ENCODE data around the gene RNPS1.
A peak's percentile ranks its signal among the peaks of the same experiment; 100 is the strongest.
"Not testable (repeated sequence)": the region's sequence is repeated elsewhere in the genome, so short reads cannot be mapped to it uniquely, and the experiment has no call there.

RNPS1 gene

GRCh38 chr16:2270588-2271470 is 2.9 kb upstream of the RNPS1 start:
- Histone ChIP-seq H3K9me3 (ENCODE audit: insufficient read depth, low read depth, low read length) (no peaks in the 10 kb centered on the region), H3K36me3 (ENCODE audit: insufficient read depth, low read length) (peaks cover 4% of the 10 kb centered on the region), H3K4me3 (ENCODE audit: low read length) (no peak overlapping the region), H3K4me1 (ENCODE audit: insufficient read depth, low read length) (0 out of 2 replicates have a peak, but pooled peaks cover 6% of the 10 kb centered on the region), H3K9ac (ENCODE audit: low read depth, low read length) (no peak overlapping the region), H3K27ac (ENCODE audit: low read depth, low read length) (no peak overlapping the region), H3K27me3 (ENCODE audit: insufficient read depth, low read length) (no peaks in the 10 kb centered on the region)
- WGBS: 83% methylated on average over 15 of the region's 15 CpGs

DNA sequence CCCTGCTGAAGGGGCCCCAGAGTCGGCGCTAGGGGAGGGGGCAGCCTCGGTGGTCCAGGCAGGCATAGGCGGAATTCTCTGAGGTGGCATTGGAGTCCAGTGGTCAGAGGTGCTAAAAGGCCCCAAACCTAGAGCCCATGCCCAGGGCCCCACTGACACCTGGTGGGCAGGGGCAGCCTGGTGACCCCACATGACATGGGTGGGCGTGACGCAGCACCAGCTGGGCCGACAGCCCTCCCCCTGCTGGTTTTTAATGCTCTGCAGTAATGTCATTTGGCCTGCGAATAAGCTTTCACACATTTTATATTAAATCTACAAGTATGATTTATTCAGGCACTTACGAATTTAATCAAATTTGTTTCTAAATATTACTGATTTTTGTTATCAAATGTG is 2.1 kb upstream of the RNPS1 start:
- H3K4me3 ChIP-seq (ENCODE audit: low read length): no peak overlapping the region
- H3K27me3 ChIP-seq (ENCODE audit: insufficient read depth, low read length): no peaks in the 10 kb centered on the region
- WGBS: 89% methylated on average over 8 of the region's 9 CpGs
- H3K27ac ChIP-seq (ENCODE audit: low read depth, low read length): no peak overlapping the region
- peaks cover 9% of the 10 kb centered on the region for H3K36me3 ChIP-seq (ENCODE audit: insufficient read depth, low read length)
- no peak overlapping the region for H3K9ac ChIP-seq (ENCODE audit: low read depth, low read length)
- H3K4me1 ChIP-seq (ENCODE audit: insufficient read depth, low read length): 0 out of 2 replicates have a peak, but pooled peaks cover 12% of the 10 kb centered on the region
- no peaks in the 10 kb centered on the region for H3K9me3 ChIP-seq (ENCODE audit: insufficient read depth, low read depth, low read length)

DNA sequence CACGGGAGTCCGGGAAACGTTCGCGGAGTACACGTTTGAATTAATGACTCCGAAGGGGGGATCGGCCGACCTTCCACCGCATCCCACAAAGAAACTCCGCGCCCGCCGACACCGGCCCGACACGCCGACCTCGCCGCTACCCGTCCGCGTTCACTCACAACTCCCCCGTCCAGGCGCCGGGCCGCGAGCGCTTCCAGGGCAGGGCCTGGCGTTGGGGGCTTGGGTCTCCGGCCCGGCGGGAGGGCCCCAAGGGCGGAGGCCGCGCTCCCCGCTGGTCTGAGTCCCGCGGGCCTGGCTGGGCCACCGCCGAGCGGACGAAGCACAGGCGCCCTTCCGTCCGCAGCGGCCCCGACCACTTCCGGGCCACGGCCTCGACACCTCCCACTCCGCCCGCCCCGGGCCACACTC is 417 bp downstream of the RNPS1 start:
- H3K27me3 ChIP-seq (ENCODE audit: insufficient read depth, low read length): not testable (repeated sequence)
- under 1% methylated on average over 54 of the region's 54 CpGs for WGBS

GRCh38 chr16:2266887-2267286 is 1.0 kb downstream of the RNPS1 start:
- 4% methylated on average over 2 of the region's 12 CpGs for WGBS
- not testable (repeated sequence) for H3K27ac ChIP-seq (ENCODE audit: low read depth, low read length); H3K27me3 ChIP-seq (ENCODE audit: insufficient read depth, low read length); H3K9me3 ChIP-seq (ENCODE audit: insufficient read depth, low read depth, low read length)
- Histone ChIP-seq H3K4me1 (ENCODE audit: insufficient read depth, low read length) (0 out of 2 replicates have a peak, but pooled peaks cover 14% of the 10 kb centered on the region), H3K36me3 (ENCODE audit: insufficient read depth, low read length) (peaks cover 39% of the 10 kb centered on the region), H3K4me3 (ENCODE audit: low read length) (peak overlapping the region; percentile 77), H3K9ac (ENCODE audit: low read depth, low read length) (peak overlapping the region; percentile 90)

More for the DNA sequence above, 417 bp downstream of the RNPS1 start:
- H3K4me1 ChIP-seq (ENCODE audit: insufficient read depth, low read length): 0 out of 2 replicates have a peak, but pooled peaks cover 14% of the 10 kb centered on the region
- H3K4me3 ChIP-seq (ENCODE audit: low read length): peak overlapping the region; percentile 77
- H3K9ac ChIP-seq (ENCODE audit: low read depth, low read length): peak overlapping the region; percentile 90
- not testable (repeated sequence) for H3K9me3 ChIP-seq (ENCODE audit: insufficient read depth, low read depth, low read length)
- H3K36me3 ChIP-seq (ENCODE audit: insufficient read depth, low read length): peaks cover 33% of the 10 kb centered on the region
- H3K27ac ChIP-seq (ENCODE audit: low read depth, low read length): peak overlapping the region; percentile 96

DNA sequence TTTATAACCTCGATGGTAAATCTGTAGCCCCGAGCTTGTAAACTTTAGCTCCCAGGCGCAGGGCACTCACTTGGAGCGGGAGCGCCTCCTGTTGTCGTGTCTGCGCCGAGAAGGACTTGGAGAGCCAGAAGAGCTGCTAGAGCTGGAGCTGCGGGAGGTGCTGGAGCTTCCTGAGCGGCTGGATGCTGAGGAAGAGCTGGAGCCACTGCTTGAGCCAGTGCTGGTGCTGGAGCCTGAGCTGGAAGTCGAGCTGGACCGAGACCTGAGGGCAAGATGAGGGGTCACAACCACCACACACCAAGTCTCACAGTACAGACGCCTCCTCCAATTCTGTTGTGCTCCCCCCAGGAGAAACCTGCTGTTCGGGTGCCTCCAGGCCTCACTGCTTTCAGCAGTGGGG is 4.9 kb downstream of the RNPS1 start:
- Histone ChIP-seq H3K36me3 (ENCODE audit: insufficient read depth, low read length) (peaks cover 77% of the 10 kb centered on the region), H3K4me1 (ENCODE audit: insufficient read depth, low read length) (0 out of 2 replicates have a peak, but pooled peaks cover 10% of the 10 kb centered on the region)
- 93% methylated on average over 14 of the region's 14 CpGs for WGBS
- not testable (repeated sequence) for H3K9ac ChIP-seq (ENCODE audit: low read depth, low read length); H3K27me3 ChIP-seq (ENCODE audit: insufficient read depth, low read length); H3K27ac ChIP-seq (ENCODE audit: low read depth, low read length); H3K4me3 ChIP-seq (ENCODE audit: low read length); H3K9me3 ChIP-seq (ENCODE audit: insufficient read depth, low read depth, low read length)

- H3K4me3 ChIP-seq (ENCODE audit: low read length): no peak overlapping the region
- no peaks in the 10 kb centered on the region for H3K9me3 ChIP-seq (ENCODE audit: insufficient read depth, low read depth, low read length)
- no peak overlapping the region for H3K27ac ChIP-seq (ENCODE audit: low read depth, low read length)
- WGBS: 95% methylated on average over 8 of the region's 8 CpGs
- 0 out of 2 replicates have a peak, but pooled peaks cover 4% of the 10 kb centered on the region for H3K4me1 ChIP-seq (ENCODE audit: insufficient read depth, low read length)
- H3K9ac ChIP-seq (ENCODE audit: low read depth, low read length): no peak overlapping the region
- H3K27me3 ChIP-seq (ENCODE audit: insufficient read depth, low read length): no peaks in the 10 kb centered on the region
- H3K36me3 ChIP-seq (ENCODE audit: insufficient read depth, low read length): peaks cover 97% of the 10 kb centered on the region
These were observed 7.7 kb downstream of the RNPS1 start for GRCh38 chr16:2260250-2260649.

- H3K36me3 ChIP-seq (ENCODE audit: insufficient read depth, low read length): peaks cover 99% of the 10 kb centered on the region
- not testable (repeated sequence) for H3K4me3 ChIP-seq (ENCODE audit: low read length); H3K27ac ChIP-seq (ENCODE audit: low read depth, low read length); H3K9ac ChIP-seq (ENCODE audit: low read depth, low read length); H3K9me3 ChIP-seq (ENCODE audit: insufficient read depth, low read depth, low read length); H3K4me1 ChIP-seq (ENCODE audit: insufficient read depth, low read length); H3K27me3 ChIP-seq (ENCODE audit: insufficient read depth, low read length)
- 96% methylated on average over 7 of the region's 7 CpGs for WGBS
These were observed 9.4 kb downstream of the RNPS1 start for GRCh38 chr16:2258530-2258929.

- H3K9me3 ChIP-seq (ENCODE audit: insufficient read depth, low read depth, low read length): no peaks in the 10 kb centered on the region
- peaks cover 99% of the 10 kb centered on the region for H3K36me3 ChIP-seq (ENCODE audit: insufficient read depth, low read length)
- no peak overlapping the region for H3K4me3 ChIP-seq (ENCODE audit: low read length)
- no peak overlapping the region for H3K9ac ChIP-seq (ENCODE audit: low read depth, low read length)
- H3K27ac ChIP-seq (ENCODE audit: low read depth, low read length): no peak overlapping the region
- H3K4me1 ChIP-seq (ENCODE audit: insufficient read depth, low read length): no peaks in the 10 kb centered on the region
- H3K27me3 ChIP-seq (ENCODE audit: insufficient read depth, low read length): no peaks in the 10 kb centered on the region
- WGBS: 94% methylated on average over 5 of the region's 6 CpGs
These were observed 10.2 kb downstream of the RNPS1 start for GRCh38 chr16:2257726-2258125.

DNA sequence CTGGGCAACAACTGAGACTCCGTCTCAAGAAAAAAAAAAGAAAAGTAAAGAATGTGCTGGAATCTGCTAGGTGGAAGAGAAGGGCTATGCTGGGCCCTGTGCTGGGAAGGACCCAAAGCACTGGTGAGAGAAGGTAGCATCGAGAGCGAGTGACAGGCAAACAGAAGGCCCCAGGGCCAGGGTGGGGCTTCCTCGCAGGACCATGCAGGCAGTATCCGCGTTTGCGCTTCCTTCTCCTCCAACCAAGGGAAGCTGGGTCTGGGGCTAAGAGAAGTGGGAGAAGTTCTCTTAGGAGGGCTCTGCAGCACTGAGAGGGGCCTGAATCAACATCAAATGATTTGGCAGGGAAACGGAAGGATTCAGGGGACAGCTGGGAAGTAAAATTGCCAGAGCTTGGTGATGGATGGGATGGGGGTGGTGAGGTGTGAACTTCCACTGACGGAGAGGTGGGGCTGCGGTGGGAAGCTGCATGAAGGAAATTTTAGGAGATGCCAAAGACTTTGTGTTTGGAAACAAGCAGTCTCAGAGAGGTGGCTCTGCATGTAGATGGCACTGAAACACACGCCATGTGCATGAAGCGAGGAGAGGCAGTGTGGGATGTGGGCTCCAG is 11.3 kb downstream of the RNPS1 start:
- no peak overlapping the region for H3K27ac ChIP-seq (ENCODE audit: low read depth, low read length)
- peaks cover 7% of the 10 kb centered on the region; the same call in 1 of the 2 replicates for H3K4me1 ChIP-seq (ENCODE audit: insufficient read depth, low read length)
- 97% methylated on average over 12 of the region's 12 CpGs for WGBS
- no peak overlapping the region for H3K4me3 ChIP-seq (ENCODE audit: low read length)
- H3K9ac ChIP-seq (ENCODE audit: low read depth, low read length): no peak overlapping the region
- H3K27me3 ChIP-seq (ENCODE audit: insufficient read depth, low read length): no peaks in the 10 kb centered on the region
- H3K9me3 ChIP-seq (ENCODE audit: insufficient read depth, low read depth, low read length): no peaks in the 10 kb centered on the region
- peaks cover 89% of the 10 kb centered on the region for H3K36me3 ChIP-seq (ENCODE audit: insufficient read depth, low read length)

DNA sequence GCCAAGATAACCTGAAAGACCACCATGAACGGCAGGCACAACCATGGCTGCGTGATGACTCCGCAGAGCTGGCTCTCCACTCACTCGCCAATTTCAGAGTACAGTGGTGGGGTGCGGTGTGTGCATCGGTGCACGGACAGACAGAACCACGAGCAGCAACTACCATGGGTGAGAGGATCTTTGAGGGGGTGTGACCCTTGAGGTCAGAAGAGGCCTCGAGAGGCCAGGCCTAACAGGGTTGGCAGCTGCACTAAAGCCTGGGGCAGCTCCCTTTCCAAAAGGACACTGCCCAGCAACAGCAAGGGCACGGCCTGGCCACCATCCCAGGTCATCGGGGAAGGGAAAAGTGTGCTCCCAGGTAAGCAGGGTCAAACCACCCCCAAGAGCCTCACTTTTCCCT is 14.6 kb downstream of the RNPS1 start:
- Histone ChIP-seq H3K9me3 (ENCODE audit: insufficient read depth, low read depth, low read length) (no peaks in the 10 kb centered on the region), H3K27ac (ENCODE audit: low read depth, low read length) (no peak overlapping the region), H3K4me3 (ENCODE audit: low read length) (no peak overlapping the region), H3K9ac (ENCODE audit: low read depth, low read length) (no peak overlapping the region), H3K4me1 (ENCODE audit: insufficient read depth, low read length) (peaks cover 7% of the 10 kb centered on the region; the same call in 1 of the 2 replicates), H3K36me3 (ENCODE audit: insufficient read depth, low read length) (peaks cover 66% of the 10 kb centered on the region), H3K27me3 (ENCODE audit: insufficient read depth, low read length) (no peaks in the 10 kb centered on the region)
- WGBS: 97% methylated on average over 11 of the region's 11 CpGs

DNA sequence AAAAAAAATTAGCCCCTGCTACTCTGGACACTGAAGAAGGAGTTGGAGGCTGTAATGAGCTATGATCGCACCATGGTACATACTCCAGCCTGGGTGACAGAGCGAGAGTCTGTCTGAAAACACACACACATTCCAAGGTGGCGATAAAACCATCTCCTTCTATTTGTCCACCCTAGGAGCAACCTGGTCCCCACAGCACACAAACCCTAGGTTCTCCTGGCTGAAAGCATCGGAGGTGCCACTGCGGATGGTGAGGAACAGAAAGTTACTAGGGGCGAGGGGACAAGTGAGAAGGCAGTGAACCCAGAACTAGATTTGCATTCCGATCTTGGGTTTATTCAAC is 15.1 kb downstream of the RNPS1 start:
- WGBS: 97% methylated on average over 7 of the region's 7 CpGs
- H3K9me3 ChIP-seq (ENCODE audit: insufficient read depth, low read depth, low read length): no peaks in the 10 kb centered on the region
- H3K4me3 ChIP-seq (ENCODE audit: low read length): no peak overlapping the region
- H3K4me1 ChIP-seq (ENCODE audit: insufficient read depth, low read length): peaks cover 7% of the 10 kb centered on the region; the same call in 1 of the 2 replicates
- H3K27me3 ChIP-seq (ENCODE audit: insufficient read depth, low read length): no peaks in the 10 kb centered on the region
- H3K36me3 ChIP-seq (ENCODE audit: insufficient read depth, low read length): peaks cover 61% of the 10 kb centered on the region
- no peak overlapping the region for H3K9ac ChIP-seq (ENCODE audit: low read depth, low read length)
- no peak overlapping the region for H3K27ac ChIP-seq (ENCODE audit: low read depth, low read length)

All from HUES64 (cell line).